ENCODE measurements around the gene ABLIM1. TPM values are rescaled to one million over a fixed set of nuclear protein-coding genes. Genes with fewer than 3 reads are reported as not detected.

Gene ABLIM1
- total RNA-seq, 3 donors from 2014 or later (not counting 1 experiment from before 2014, with no cell fraction given): 71.9 to 118 (median 73.5) TPM

DNA sequence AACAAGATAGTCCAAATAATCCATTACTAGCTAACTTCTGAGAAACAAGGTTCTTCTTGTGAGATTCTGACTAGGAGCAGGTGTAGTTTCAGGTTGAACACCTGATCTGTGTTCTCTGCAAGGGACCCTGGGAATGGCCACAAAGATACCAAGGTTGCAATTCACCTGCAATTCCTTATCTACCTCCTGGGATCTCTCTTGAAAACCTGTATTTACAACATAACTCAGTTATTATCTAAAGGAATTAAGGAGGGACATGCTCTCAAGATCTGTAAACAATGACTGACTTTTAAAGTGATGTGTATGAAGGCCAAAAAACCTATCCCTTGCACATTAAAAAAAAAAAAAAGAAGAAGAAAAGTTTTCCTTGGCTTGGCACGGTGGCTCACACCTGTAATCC lies 54.8 kb downstream of the ABLIM1 start:
- Histone ChIP-seq H3K4me1 (ENCODE audit: control insufficient read depth, insufficient read depth, low read length) (no peaks in the 10 kb centered on the region), H3K36me3 (ENCODE audit: control insufficient read depth, insufficient read depth, low read length) (no peaks in the 10 kb centered on the region), H3K9me3 (ENCODE audit: control insufficient read depth, insufficient read depth, low read length) (no peaks in the 10 kb centered on the region), H3K27me3 (ENCODE audit: control insufficient read depth, insufficient read depth, low read length) (no peaks in the 10 kb centered on the region), H3K27ac (ENCODE audit: low read length) (no peak overlapping the region), H3K4me3 (ENCODE audit: low read length) (no peak overlapping the region)
- WGBS (ENCODE audit: insufficient coverage): 94% methylated on average over 1 of the region's 1 CpG
- H3K27ac Mint-ChIP-seq: no peak overlapping the region
- no peak overlapping the region for H3K4me3 Mint-ChIP-seq
- intact Hi-C loops (cut with micrococcal nuclease): no loop called here
- TF ChIP-seq, protein P1, sequence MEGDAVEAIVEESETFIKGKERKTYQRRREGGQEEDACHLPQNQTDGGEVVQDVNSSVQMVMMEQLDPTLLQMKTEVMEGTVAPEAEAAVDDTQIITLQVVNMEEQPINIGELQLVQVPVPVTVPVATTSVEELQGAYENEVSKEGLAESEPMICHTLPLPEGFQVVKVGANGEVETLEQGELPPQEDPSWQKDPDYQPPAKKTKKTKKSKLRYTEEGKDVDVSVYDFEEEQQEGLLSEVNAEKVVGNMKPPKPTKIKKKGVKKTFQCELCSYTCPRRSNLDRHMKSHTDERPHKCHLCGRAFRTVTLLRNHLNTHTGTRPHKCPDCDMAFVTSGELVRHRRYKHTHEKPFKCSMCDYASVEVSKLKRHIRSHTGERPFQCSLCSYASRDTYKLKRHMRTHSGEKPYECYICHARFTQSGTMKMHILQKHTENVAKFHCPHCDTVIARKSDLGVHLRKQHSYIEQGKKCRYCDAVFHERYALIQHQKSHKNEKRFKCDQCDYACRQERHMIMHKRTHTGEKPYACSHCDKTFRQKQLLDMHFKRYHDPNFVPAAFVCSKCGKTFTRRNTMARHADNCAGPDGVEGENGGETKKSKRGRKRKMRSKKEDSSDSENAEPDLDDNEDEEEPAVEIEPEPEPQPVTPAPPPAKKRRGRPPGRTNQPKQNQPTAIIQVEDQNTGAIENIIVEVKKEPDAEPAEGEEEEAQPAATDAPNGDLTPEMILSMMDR (IDR thresholded peaks at IDR 0.05): no peak
- ATAC-seq (no peak), DNase-seq (no peak)
- H3K27me3 Mint-ChIP-seq (ENCODE audit: low read depth in 2 of 2): peaks cover 0 to 5% of the 10 kb centered on the region in 2 donors
- no peaks in the 10 kb centered on the region for H3K9me3 Mint-ChIP-seq
- no peaks in the 10 kb centered on the region for H3K36me3 Mint-ChIP-seq
- no peaks in the 10 kb centered on the region for H3K4me1 Mint-ChIP-seq

DNA sequence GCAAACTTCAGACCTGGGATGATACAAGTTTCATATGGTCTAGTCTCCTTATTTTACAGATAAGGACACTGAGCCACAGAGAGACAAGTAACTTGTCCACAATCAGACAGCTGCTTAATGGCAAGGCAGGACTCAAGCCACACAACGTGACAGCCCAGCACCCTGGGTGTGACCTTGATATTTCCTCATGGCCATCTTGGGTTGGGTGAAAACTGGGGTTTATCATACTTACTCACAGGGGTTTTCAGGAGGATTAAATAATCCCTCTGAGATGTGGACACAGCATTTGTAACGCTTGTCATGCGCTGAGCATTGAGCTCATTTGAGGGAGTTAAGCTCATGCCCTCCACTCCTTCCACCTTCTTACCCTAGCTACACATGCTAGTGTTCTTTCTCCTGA lies 58.0 kb downstream of the ABLIM1 start:
- DNase-seq (no peak), ATAC-seq (no peak)
- H3K4me3 ChIP-seq (ENCODE audit: low read length): no peak overlapping the region
- no peaks in the 10 kb centered on the region for H3K4me1 ChIP-seq (ENCODE audit: control insufficient read depth, insufficient read depth, low read length)
- H3K4me3 Mint-ChIP-seq: no peak overlapping the region
- H3K27ac ChIP-seq (ENCODE audit: low read length): no peak overlapping the region
- no peaks in the 10 kb centered on the region for H3K36me3 Mint-ChIP-seq
- H3K27me3 ChIP-seq (ENCODE audit: control insufficient read depth, insufficient read depth, low read length): no peaks in the 10 kb centered on the region
- no peaks in the 10 kb centered on the region for H3K9me3 Mint-ChIP-seq
- no peaks in the 10 kb centered on the region for H3K36me3 ChIP-seq (ENCODE audit: control insufficient read depth, insufficient read depth, low read length)
- no peaks in the 10 kb centered on the region for H3K4me1 Mint-ChIP-seq
- WGBS (ENCODE audit: insufficient coverage): 73% methylated on average over 3 of the region's 3 CpGs
- no peak overlapping the region for H3K27ac Mint-ChIP-seq
- no peaks in the 10 kb centered on the region for H3K9me3 ChIP-seq (ENCODE audit: control insufficient read depth, insufficient read depth, low read length)
- peaks cover 0 to 14% of the 10 kb centered on the region in 2 donors for H3K27me3 Mint-ChIP-seq (ENCODE audit: low read depth in 2 of 2)
- TF ChIP-seq, protein P1 (IDR thresholded peaks at IDR 0.05): no peak
- intact Hi-C loops (cut with micrococcal nuclease): no loop called here

DNA sequence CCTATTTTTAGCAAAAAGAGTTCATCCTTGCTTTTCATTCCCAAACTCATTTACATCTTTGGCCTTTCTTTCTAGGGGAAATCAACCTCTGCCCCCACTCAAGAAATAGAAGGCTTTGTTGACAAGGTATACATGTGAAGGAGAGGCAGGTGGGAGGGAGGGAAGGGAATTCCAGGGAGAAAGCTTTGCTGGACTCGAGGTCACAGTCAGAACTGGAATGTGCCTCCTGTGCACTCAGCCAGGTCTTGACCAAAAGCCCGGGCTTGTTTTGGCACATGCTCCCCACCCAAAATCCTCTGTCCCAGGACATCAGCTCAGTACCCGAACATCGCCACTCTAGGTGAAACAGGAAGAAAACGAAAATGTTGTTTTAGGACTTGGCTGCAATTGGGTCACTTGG lies 61.3 kb downstream of the ABLIM1 start:
- Histone ChIP-seq H3K4me3 (ENCODE audit: low read length) (no peak overlapping the region), H3K27ac (ENCODE audit: low read length) (no peak overlapping the region), H3K27me3 (ENCODE audit: control insufficient read depth, insufficient read depth, low read length) (no peaks in the 10 kb centered on the region), H3K36me3 (ENCODE audit: control insufficient read depth, insufficient read depth, low read length) (no peaks in the 10 kb centered on the region), H3K4me1 (ENCODE audit: control insufficient read depth, insufficient read depth, low read length) (no peaks in the 10 kb centered on the region), H3K9me3 (ENCODE audit: control insufficient read depth, insufficient read depth, low read length) (no peaks in the 10 kb centered on the region)
- Mint-ChIP-seq H3K27ac (no peak overlapping the region), H3K9me3 (no peaks in the 10 kb centered on the region), H3K27me3 (ENCODE audit: low read depth in 2 of 2) (peaks cover 6 to 20% of the 10 kb centered on the region in 2 donors), H3K4me3 (no peak overlapping the region), H3K36me3 (no peaks in the 10 kb centered on the region), H3K4me1 (no peaks in the 10 kb centered on the region)
- DNase-seq (no peak), ATAC-seq (no peak)
- intact Hi-C loops (cut with micrococcal nuclease): no loop called here
- TF ChIP-seq, protein P1 (IDR thresholded peaks at IDR 0.05): no peak
- 88% methylated on average over 5 of the region's 5 CpGs for WGBS (ENCODE audit: insufficient coverage)

DNA sequence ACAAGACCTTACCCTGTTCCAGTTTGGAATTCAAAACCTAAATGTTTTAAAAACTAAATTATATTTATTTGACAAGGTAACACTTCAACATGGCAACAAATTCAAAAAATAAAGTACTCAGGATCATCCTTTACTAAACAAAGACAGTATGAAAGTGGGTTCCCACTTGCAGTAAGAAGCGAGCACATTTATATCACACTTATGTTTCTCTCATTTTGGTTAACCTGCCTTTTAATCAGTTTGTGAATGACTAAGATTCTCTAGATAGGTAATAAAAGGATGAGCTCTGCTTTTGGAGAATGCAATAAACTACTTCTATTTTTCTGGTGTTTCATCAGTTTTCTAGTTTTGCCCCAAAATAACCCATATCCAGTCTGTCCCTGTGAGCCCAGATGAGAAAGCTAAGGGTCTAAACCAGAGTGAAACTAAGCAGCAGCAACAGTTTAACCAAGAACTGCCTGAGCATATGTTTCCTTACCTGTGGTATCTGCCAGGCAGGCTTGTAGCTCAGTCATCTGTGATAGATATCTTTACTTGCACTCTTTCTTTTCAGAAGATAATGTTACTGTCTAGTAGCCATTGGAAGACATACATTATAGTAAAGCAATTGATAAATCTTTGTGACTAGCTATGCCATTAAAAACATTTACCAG lies 64.1 kb downstream of the ABLIM1 start:
- TF ChIP-seq, protein P1 (IDR thresholded peaks at IDR 0.05): no peak
- H3K4me1 ChIP-seq (ENCODE audit: control insufficient read depth, insufficient read depth, low read length): no peaks in the 10 kb centered on the region
- ATAC-seq (no peak), DNase-seq (no peak)
- H3K4me1 Mint-ChIP-seq: no peaks in the 10 kb centered on the region
- H3K27ac ChIP-seq (ENCODE audit: low read length): no peak overlapping the region
- no peaks in the 10 kb centered on the region for H3K36me3 ChIP-seq (ENCODE audit: control insufficient read depth, insufficient read depth, low read length)
- no peak overlapping the region for H3K27ac Mint-ChIP-seq
- no peaks in the 10 kb centered on the region for H3K9me3 ChIP-seq (ENCODE audit: control insufficient read depth, insufficient read depth, low read length)
- H3K9me3 Mint-ChIP-seq: no peaks in the 10 kb centered on the region
- WGBS (ENCODE audit: insufficient coverage): no CpG with 5 or more reads among the region's 1 CpG
- H3K4me3 Mint-ChIP-seq: no peak overlapping the region
- H3K36me3 Mint-ChIP-seq: no peaks in the 10 kb centered on the region
- intact Hi-C loops (cut with micrococcal nuclease): no loop called here
- H3K27me3 ChIP-seq (ENCODE audit: control insufficient read depth, insufficient read depth, low read length): no peaks in the 10 kb centered on the region
- no peak overlapping the region for H3K4me3 ChIP-seq (ENCODE audit: low read length)
- H3K27me3 Mint-ChIP-seq (ENCODE audit: low read depth in 2 of 2): peaks cover 6 to 20% of the 10 kb centered on the region in 2 donors

Measured in natural killer cell (primary cell).